PC-9 (cell line): ENCODE data around the gene TAOK2. TPM values are rescaled to one million over a fixed set of nuclear protein-coding genes. Genes with fewer than 3 reads are reported as not detected.
"Not testable (repeated sequence)": the region's sequence is repeated elsewhere in the genome, so short reads cannot be mapped to it uniquely, and the experiment has no call there.

Source experiments
- BruUV-seq: library from RNA; stranded (reverse); fragments of 400-500 nt; replicated peaks from 2 replicates; lab custom pipeline; 2021; lab: Mats Ljungman, UMichigan
- CTCF ChIA-PET: fragments of 300-600 bp; sonication (Branson Sonifier 250); formaldehyde crosslinking; loops from one replicate; lab custom pipeline; 2022; ENCODE audit warnings: antibody characterized with exemption; lab: Charles Lee
- POLR2A ChIA-PET: fragments of 300-600 bp; sonication (Branson Sonifier 250); formaldehyde crosslinking; loops from one replicate; lab custom pipeline; 2022; ENCODE audit warnings: antibody characterized with exemption; ENCODE audit not compliant: unreplicated experiment; lab: Charles Lee
- DNase-seq, 2 experiments: peaks; one replicate each; pipeline versions ENCODE4 v3.0.0 to v3.0.0-alpha.2; 2015 to 2022; ENCODE audit warnings: mixed read lengths in 1 of 2
- H2AFZ ChIP-seq: fragments of 200-600 bp; sonication (generic); 2 replicates; pipeline ENCODE4 v1.8.1; 2017; ENCODE audit warnings: antibody characterized with exemption
- H3F3A ChIP-seq: fragments of 200-600 bp; sonication (generic); 2 replicates; pipeline ENCODE4 v1.8.1; 2017; ENCODE audit warnings: antibody characterized with exemption, mild to moderate bottlenecking, low read depth; ENCODE audit not compliant: insufficient read depth
- H3K27ac ChIP-seq: fragments of 200-600 bp; sonication (generic); 2 replicates; pipeline ENCODE4 v1.6.1; 2016; ENCODE audit warnings: mixed run types
- H3K27me3 ChIP-seq: fragments of 200-600 bp; sonication (generic); 2 replicates; pipeline ENCODE4 v1.6.1; 2016; ENCODE audit warnings: low read depth, mixed run types; ENCODE audit not compliant: insufficient read depth
- H3K36me3 ChIP-seq: fragments of 200-600 bp; sonication (generic); 2 replicates; pipeline ENCODE4 v1.6.1; 2016; ENCODE audit warnings: low read depth, mixed run types
- H3K4me1 ChIP-seq: fragments of 200-600 bp; sonication (generic); replicated peaks from 2 replicates; pipeline ENCODE4 v1.6.1; 2016; ENCODE audit warnings: mixed run types; ENCODE audit not compliant: insufficient read depth
- H3K4me2 ChIP-seq: fragments of 200-600 bp; sonication (generic); 2 replicates; pipeline ENCODE4 v1.6.1; 2017; ENCODE audit warnings: mixed run types
- H3K4me3 ChIP-seq: fragments of 200-600 bp; sonication (generic); 2 replicates; pipeline ENCODE4 v1.6.1; 2016; ENCODE audit warnings: mixed run types
- H3K79me2 ChIP-seq: fragments of 200-600 bp; sonication (generic); 2 replicates; pipeline ENCODE4 v1.6.1; 2017; ENCODE audit warnings: low read depth, mixed run types
- H3K9me2 ChIP-seq: fragments of 200-600 bp; sonication (generic); 2 replicates; pipeline ENCODE4 v1.8.1; 2017; ENCODE audit warnings: mild to moderate bottlenecking; ENCODE audit not compliant: insufficient read depth
- H3K9me3 ChIP-seq: fragments of 200-600 bp; sonication (generic); 2 replicates; pipeline ENCODE4 v1.8.1; 2016; ENCODE audit warnings: low read depth; ENCODE audit not compliant: insufficient read depth
- H4K20me1 ChIP-seq: fragments of 200-600 bp; sonication (generic); 2 replicates; pipeline ENCODE4 v1.8.1; 2017; ENCODE audit not compliant: insufficient read depth
- CTCF ChIP-seq: fragments of 200-600 bp; sonication (generic); conservative IDR thresholded peaks from 2 replicates; pipeline ENCODE4 v1.6.1; 2017; ENCODE audit warnings: mixed run types, antibody characterized with exemption, mild to moderate bottlenecking, moderate library complexity
- EZH2 ChIP-seq: fragments of 200-600 bp; sonication (generic); IDR thresholded peaks from 2 replicates; pipeline ENCODE4 v1.8.0; 2017; ENCODE audit warnings: antibody characterized with exemption, low read depth
- intact Hi-C: fragments of 100-400 bp; cut with micrococcal nuclease; formaldehyde crosslinking; loops from one replicate; pipeline ENCODE4 v1.10.0; 2022; ENCODE audit not compliant: unreplicated experiment
- total RNA-seq: library from RNA; stranded (reverse); gene quantifications from 2 replicates; pipeline ENCODE4 v1.2.3, GENCODE V29; 2021

TAOK2 gene
- total RNA-seq, 1 experiment from 2014 or later = 82.9 TPM

- Histone ChIP-seq H2AFZ (no peak overlapping the region), H3K36me3 (no peaks in the 10 kb centered on the region), H3K9me2 (no peaks in the 10 kb centered on the region), H3K27me3 (peaks cover 16% of the 10 kb centered on the region), H3K4me1 (no peaks in the 10 kb centered on the region), H3F3A (peaks cover 7% of the 10 kb centered on the region), H3K79me2 (no peaks in the 10 kb centered on the region), H3K27ac (no peak overlapping the region), H3K9me3 (no peaks in the 10 kb centered on the region), H3K4me3 (peak overlapping the region; percentile 56; the same call in 1 of the 2 replicates), H4K20me1 (no peaks in the 10 kb centered on the region; the same call in 1 of the 2 replicates), H3K4me2 (peak overlapping the region; percentile 79; the same call in 1 of the 2 replicates)
- TF ChIP-seq CTCF = no peak
- no peak for TF ChIP-seq EZH2
- no peak for DNase-seq
- POLR2A ChIA-PET = no interaction called here
- CTCF ChIA-PET = interaction anchor here (0.6 kb wide), 1 partner anchor 68 kb away, joined by 8 read pairs; no protein-coding TSS in a partner anchor
- no TSS peak for BruUV-seq
- intact Hi-C loops = no loop called here
These were observed 38.2 kb downstream of the TAOK2 start for GRCh38 chr16:30011714-30012504.

GRCh38 chr16:30012598-30012997 lies 38.9 kb downstream of the TAOK2 start:
- DNase-seq, H3F3A ChIP-seq, H2AFZ ChIP-seq, H3K9me3 ChIP-seq, H3K36me3 ChIP-seq, H3K4me2 ChIP-seq, H3K4me1 ChIP-seq, H3K9me2 ChIP-seq, H3K4me3 ChIP-seq, BruUV-seq, intact Hi-C loops, H3K79me2 ChIP-seq, H3K27ac ChIP-seq, H4K20me1 ChIP-seq: not testable (repeated sequence)
- ChIA-PET CTCF (interaction anchor here (0.6 to 0.7 kb wide), 3 partner anchors 87 to 663 kb away, joined by 5 to 13 read pairs (median 7); no protein-coding TSS in a partner anchor), POLR2A (interaction anchor here (0.7 kb wide), 1 partner anchor 148 kb away, joined by 9 read pairs; no protein-coding TSS in a partner anchor)
- peaks cover 16% of the 10 kb centered on the region for H3K27me3 ChIP-seq

GRCh38 chr16:30015450-30015849 lies 41.8 kb downstream of the TAOK2 start:
- Histone ChIP-seq H3K27me3 (peaks cover 12% of the 10 kb centered on the region), H3F3A (peaks cover 13% of the 10 kb centered on the region)
- H3K36me3 ChIP-seq, DNase-seq, H3K4me1 ChIP-seq, H3K4me2 ChIP-seq, intact Hi-C loops, CTCF ChIA-PET, H3K27ac ChIP-seq, H3K79me2 ChIP-seq, H2AFZ ChIP-seq, H3K9me3 ChIP-seq, BruUV-seq, H3K9me2 ChIP-seq, H4K20me1 ChIP-seq, H3K4me3 ChIP-seq: not testable (repeated sequence)
- POLR2A ChIA-PET = interaction anchor here (0.6 kb wide), 2 partner anchors 79 to 371 kb away, joined by 3 to 14 read pairs; no protein-coding TSS in a partner anchor

- CTCF ChIA-PET = interaction anchor here (0.6 to 0.8 kb wide), 2 partner anchors 38 to 149 kb away, joined by 3 to 5 read pairs; no protein-coding TSS in a partner anchor
- no peak overlapping the region for H2AFZ ChIP-seq
- no peaks in the 10 kb centered on the region for H3K9me3 ChIP-seq
- H3F3A ChIP-seq = peaks cover 13% of the 10 kb centered on the region
- POLR2A ChIA-PET = no interaction called here
- no peaks in the 10 kb centered on the region for H3K36me3 ChIP-seq
- H3K27ac ChIP-seq = no peak overlapping the region
- TF ChIP-seq CTCF = no peak
- no peak for TF ChIP-seq EZH2
- H3K4me2 ChIP-seq = no peak overlapping the region
- no peak for DNase-seq
- no peaks in the 10 kb centered on the region for H3K79me2 ChIP-seq
- no peak overlapping the region for H3K4me3 ChIP-seq
- no TSS peak for BruUV-seq
- H3K4me1 ChIP-seq = no peaks in the 10 kb centered on the region; the same call in 1 of the 2 replicates
- H4K20me1 ChIP-seq = no peaks in the 10 kb centered on the region
- H3K9me2 ChIP-seq = no peaks in the 10 kb centered on the region
- H3K27me3 ChIP-seq = peaks cover 2% of the 10 kb centered on the region; the same call in 1 of the 2 replicates
- intact Hi-C loops = no loop called here
These were observed 43.0 kb downstream of the TAOK2 start for GRCh38 chr16:30016555-30017276.
